22Rv1 (cell line): ENCODE measurements around the gene CERT1.
"Not testable (repeated sequence)": the region's sequence is repeated elsewhere in the genome, so short reads cannot be mapped to it uniquely, and the experiment has no call there.

Experiments used
- H3K27ac ChIP-seq: fragments of 450-650 bp; 2 replicates; pipeline ENCODE4 v1.5.1; 2017
- CTCF ChIP-seq: fragments of 450-650 bp; IDR thresholded peaks from 2 replicates; pipeline ENCODE4 v1.5.1; 2017; ENCODE audit warnings: mild to moderate bottlenecking
- ZFX ChIP-seq: fragments of 450-650 bp; IDR thresholded peaks from 2 replicates; pipeline ENCODE4 v1.6.1; 2017; ENCODE audit warnings: antibody characterized with exemption, borderline replicate concordance

The CERT1 gene

GRCh38 chr5:75511435-75512382, at the start of gene CERT1, which contains the start of gene POLK:
CERT1 (minus strand) TSS chr5:75511629; CDS start chr5:75511207, 422 bp downstream.
POLK (plus strand) TSS chr5:75511891.
- H3K27ac ChIP-seq: peak within 1 kb of the TSS; percentile 69
- TF ChIP-seq ZFX (no peak), CTCF (no peak)

GRCh38 chr5:75560655-75561054, 49.2 kb upstream of the CERT1 start:
- not testable (repeated sequence) for H3K27ac ChIP-seq

- TF ChIP-seq ZFX (no peak), CTCF (no peak)
- no peak overlapping the region for H3K27ac ChIP-seq
Observed at GRCh38 chr5:75558981-75559632, 47.7 kb upstream of the CERT1 start.

- no peak overlapping the region for H3K27ac ChIP-seq
- TF ChIP-seq CTCF: no peak
- TF ChIP-seq ZFX: no peak
Observed at GRCh38 chr5:75558221-75558620, 46.8 kb upstream of the CERT1 start.

GRCh38 chr5:75553358-75553757, 41.9 kb upstream of the CERT1 start:
- TF ChIP-seq CTCF: no peak
- no peak for TF ChIP-seq ZFX

GRCh38 chr5:75552764-75553163, 41.3 kb upstream of the CERT1 start:
- no peak overlapping the region for H3K27ac ChIP-seq
- TF ChIP-seq ZFX (no peak), CTCF (no peak)

More at GRCh38 chr5:75553358-75553757, 41.9 kb upstream of the CERT1 start:
- no peak overlapping the region for H3K27ac ChIP-seq

GRCh38 chr5:75551471-75551870, 40.0 kb upstream of the CERT1 start:
- H3K27ac ChIP-seq: no peak overlapping the region
- no peak for TF ChIP-seq ZFX
- no peak for TF ChIP-seq CTCF
